ENCODE results near the gene HAUS7. TPM values are rescaled to one million over a fixed set of nuclear protein-coding genes. Genes with fewer than 3 reads are reported as not detected.

Gene HAUS7
- total RNA-seq, 3 donors from 2014 or later, result 77.1 to 90.3 (median 85.3) TPM

DNA sequence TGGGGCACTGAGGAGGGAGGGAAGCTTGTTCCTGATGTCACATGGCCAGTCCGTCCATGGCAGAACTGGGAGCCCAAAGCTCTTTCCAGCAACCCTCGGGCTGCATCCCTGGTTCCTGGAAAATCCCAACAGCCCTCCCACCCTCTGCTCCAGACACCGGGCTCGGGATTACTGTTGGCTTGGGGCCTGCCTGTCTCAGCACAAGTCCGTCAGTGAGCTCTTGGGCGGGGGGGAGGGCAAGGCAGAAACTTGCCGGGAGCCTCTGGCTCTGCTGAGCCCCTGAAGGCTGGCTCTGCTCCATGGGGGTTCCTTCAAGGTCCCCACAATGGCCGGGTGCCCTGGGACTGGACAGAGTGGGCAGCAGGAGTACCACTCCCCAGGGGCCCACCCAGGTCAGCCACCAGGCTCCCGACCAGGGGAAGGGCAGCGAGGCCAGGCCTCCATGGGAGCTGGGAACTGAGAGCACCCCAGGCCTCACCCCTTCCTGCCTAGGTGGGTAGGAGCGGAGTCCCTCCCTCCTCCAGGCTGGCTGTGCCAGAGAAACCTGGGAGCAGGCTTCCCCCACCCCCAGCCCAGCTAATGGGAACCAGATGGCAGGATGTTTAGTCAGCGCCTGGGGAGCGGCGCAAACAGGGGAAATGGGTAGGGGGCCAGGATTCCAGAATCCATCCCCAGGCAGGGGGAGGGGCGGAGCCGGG is 6.4 kb upstream of the HAUS7 start:
- Mint-ChIP-seq H3K27me3 (ENCODE audit: low read depth) (no peaks in the 10 kb centered on the region), H3K36me3 (ENCODE audit: insufficient read depth) (no peaks in the 10 kb centered on the region), H3K9me3 (no peaks in the 10 kb centered on the region), H3K4me3 (no peak overlapping the region), H3K4me1 (ENCODE audit: low read depth) (peaks cover 5% of the 10 kb centered on the region)
- ATAC-seq (no peak), DNase-seq (no peak)

DNA sequence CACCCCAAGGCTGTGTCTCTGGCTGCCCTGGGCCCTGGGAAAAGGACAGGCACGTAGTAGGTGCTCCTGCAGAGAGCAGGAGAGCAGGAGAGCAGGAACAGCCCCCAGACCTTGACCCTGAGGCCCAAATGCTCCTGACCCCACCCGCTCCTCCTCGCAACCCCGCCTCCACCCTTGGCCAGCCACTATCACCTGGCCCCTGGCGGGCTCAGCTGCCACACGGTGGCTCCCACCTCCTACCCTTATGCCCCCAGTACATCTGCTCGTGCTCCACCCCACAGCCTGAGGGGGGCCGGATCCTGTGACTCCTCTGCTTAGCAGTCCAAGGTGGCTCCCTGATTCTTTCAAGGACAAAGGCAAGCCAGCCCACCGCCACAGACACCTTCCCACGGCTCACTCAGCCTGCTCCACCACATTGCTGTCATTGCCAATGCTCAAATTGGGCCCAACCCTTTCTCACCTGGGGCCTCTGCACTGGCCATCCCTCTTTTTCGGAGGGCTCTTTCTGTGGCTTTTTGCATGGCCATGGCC is 5.4 kb upstream of the HAUS7 start:
- ATAC-seq (no peak), DNase-seq (no peak)
- no peaks in the 10 kb centered on the region for H3K27me3 Mint-ChIP-seq (ENCODE audit: low read depth)
- H3K9me3 Mint-ChIP-seq, result no peaks in the 10 kb centered on the region
- H3K36me3 Mint-ChIP-seq (ENCODE audit: insufficient read depth), result no peaks in the 10 kb centered on the region
- H3K4me1 Mint-ChIP-seq (ENCODE audit: low read depth), result peaks cover 5% of the 10 kb centered on the region
- H3K4me3 Mint-ChIP-seq, result no peak overlapping the region

DNA sequence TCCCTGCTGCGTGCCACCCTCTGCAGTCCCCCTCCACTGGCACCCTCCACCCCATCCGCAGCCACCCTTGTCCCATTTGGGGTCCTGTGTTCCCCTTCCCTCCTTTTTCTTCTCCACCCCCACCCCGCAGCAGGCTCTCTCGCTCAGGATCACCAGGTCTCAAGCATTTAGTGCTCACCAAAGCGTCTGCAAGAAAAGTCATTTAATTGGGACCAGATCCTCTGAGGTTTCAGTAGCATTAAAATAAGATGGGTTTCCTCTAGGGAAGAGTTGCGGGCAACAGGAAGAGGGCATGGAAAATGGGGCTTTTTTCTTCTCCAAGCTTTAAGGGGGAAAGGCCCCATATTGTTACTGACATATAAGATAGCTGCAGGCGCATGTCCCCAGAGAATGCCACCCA is 4.9 kb upstream of the HAUS7 start:
- H3K9me3 Mint-ChIP-seq, result no peaks in the 10 kb centered on the region
- no peaks in the 10 kb centered on the region for H3K36me3 Mint-ChIP-seq (ENCODE audit: insufficient read depth)
- DNase-seq, result no peak
- ATAC-seq, result no peak
- peaks cover 5% of the 10 kb centered on the region for H3K4me1 Mint-ChIP-seq (ENCODE audit: low read depth)
- H3K27me3 Mint-ChIP-seq (ENCODE audit: low read depth), result no peaks in the 10 kb centered on the region
- H3K4me3 Mint-ChIP-seq, result no peak overlapping the region

DNA sequence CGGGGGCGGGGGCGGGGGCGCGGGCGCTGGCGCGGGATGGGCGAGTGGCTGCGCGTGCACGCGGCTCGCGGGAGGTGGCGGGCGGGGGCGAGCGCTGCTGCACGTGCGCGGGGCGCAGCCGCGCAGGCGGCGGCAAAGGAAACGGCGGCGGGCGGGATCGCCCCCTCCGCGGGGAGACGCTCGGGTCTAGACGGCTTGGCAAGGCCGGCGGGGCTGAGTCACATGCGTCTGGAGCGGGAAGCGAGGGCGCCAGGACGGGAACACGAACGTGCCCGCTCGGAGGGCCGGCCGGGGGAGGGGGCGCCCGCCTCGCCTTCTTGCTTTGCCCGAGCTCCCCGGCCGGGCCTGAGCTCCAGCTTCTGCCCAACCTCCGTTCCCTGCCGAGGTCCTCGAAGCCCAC is 4.3 kb upstream of the HAUS7 start:
- Mint-ChIP-seq H3K9me3 (no peaks in the 10 kb centered on the region), H3K4me3 (no peak overlapping the region), H3K4me1 (ENCODE audit: low read depth) (peaks cover 5% of the 10 kb centered on the region), H3K27me3 (ENCODE audit: low read depth) (no peaks in the 10 kb centered on the region), H3K36me3 (ENCODE audit: insufficient read depth) (no peaks in the 10 kb centered on the region)
- ATAC-seq (no peak), DNase-seq (peak; percentile 61)

DNA sequence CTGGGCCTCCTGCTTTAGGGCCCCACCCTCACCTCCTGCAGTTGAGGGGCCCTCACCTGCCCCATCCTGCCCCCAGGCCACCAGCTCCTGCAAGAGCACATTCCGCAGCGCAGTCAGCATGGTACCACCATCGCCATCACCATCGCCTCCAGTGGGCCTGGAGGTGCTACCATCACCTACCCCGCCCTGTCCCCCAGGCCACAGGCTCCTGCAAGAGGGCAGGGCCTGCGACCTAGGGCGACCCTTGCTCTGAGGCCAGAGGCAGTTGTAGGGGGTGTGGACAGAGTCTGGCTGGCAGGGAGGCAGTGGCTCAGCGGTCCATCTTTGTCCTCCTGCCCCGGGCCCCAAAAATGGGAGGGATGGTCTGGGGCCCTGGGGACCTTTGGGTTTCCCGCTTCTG is 3.9 kb upstream of the HAUS7 start:
- H3K36me3 Mint-ChIP-seq (ENCODE audit: insufficient read depth), result no peaks in the 10 kb centered on the region
- no peaks in the 10 kb centered on the region for H3K27me3 Mint-ChIP-seq (ENCODE audit: low read depth)
- H3K4me3 Mint-ChIP-seq, result no peak overlapping the region
- DNase-seq, result no peak
- peaks cover 6% of the 10 kb centered on the region for H3K4me1 Mint-ChIP-seq (ENCODE audit: low read depth)
- ATAC-seq, result no peak
- no peaks in the 10 kb centered on the region for H3K9me3 Mint-ChIP-seq

GRCh38 chrX:153473126-153473525 is 2.8 kb upstream of the HAUS7 start:
- ATAC-seq, result no peak
- no peak overlapping the region for H3K4me3 Mint-ChIP-seq

DNA sequence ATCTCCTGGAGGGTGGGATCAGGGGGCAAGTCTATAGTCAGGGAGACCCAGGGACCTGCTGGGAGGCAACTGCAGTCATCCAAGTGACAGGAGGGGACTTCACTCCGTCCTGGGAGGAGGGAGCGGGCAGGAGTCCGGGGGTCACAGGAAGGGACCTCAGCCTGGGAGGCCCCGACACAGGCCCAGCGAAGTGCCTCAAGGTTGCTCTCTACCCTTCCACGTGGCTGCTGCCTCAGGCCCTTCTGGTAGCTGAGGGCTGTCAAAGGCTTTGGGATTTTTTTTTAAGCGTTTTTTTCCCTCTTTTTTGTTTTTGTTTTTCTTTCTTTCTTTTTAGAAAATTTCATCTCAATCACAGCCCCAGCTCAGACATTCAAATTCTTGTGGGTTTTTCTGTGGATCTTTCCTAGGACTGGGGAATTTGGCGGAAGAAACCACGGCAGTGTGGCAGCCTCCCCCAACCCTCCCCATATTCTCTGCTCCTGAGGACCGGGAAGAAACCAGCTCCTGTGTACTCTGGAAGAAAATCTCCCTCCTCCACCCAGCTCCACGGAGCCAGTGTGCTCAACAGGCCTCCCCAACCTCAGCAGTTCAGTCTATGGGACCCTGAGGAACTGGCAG is 1.4 kb upstream of the HAUS7 start:
- Mint-ChIP-seq H3K9me3 (no peaks in the 10 kb centered on the region), H3K4me3 (no peak overlapping the region), H3K36me3 (ENCODE audit: insufficient read depth) (peaks cover 4% of the 10 kb centered on the region), H3K4me1 (ENCODE audit: low read depth) (peaks cover 16% of the 10 kb centered on the region), H3K27me3 (ENCODE audit: low read depth) (no peaks in the 10 kb centered on the region)
- DNase-seq (no peak), ATAC-seq (no peak)

More at GRCh38 chrX:153473126-153473525, 2.8 kb upstream of the HAUS7 start:
- Mint-ChIP-seq H3K36me3 (ENCODE audit: insufficient read depth) (no peaks in the 10 kb centered on the region), H3K9me3 (no peaks in the 10 kb centered on the region), H3K4me1 (ENCODE audit: low read depth) (peaks cover 9% of the 10 kb centered on the region), H3K27me3 (ENCODE audit: low read depth) (no peaks in the 10 kb centered on the region)
- no peak for DNase-seq

DNA sequence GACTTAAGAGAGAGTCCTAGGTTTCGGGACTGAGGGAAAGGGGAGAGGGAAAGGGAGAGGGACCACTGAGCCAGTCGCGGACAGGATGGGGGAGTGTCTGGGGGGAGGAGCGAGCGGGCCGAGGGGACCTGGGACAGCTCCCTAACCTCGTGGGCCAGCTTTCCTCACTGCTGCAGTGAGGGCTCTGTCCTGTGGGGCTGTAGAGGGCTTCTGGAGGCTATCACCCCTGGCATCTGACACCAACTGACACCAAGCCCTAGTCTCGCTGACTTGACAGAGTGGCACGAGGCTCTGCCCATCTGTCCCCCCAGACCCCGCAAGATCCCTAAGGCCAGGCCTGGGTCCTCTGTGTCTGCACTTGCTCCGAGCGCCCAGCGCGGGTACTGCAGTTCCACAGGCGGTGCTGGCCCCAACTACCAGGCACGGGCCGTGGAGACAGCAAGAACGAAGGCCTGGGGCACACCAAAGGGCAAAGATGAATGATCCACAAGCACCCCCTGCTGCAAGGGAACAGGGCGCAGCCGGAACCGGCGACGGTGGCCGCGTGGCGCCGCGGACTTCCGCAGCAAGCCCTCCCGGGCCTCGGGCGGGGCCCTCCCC is 465 bp downstream of the HAUS7 start:
- Mint-ChIP-seq H3K4me1 (ENCODE audit: low read depth) (peaks cover 16% of the 10 kb centered on the region), H3K9me3 (no peaks in the 10 kb centered on the region), H3K36me3 (ENCODE audit: insufficient read depth) (peaks cover 4% of the 10 kb centered on the region), H3K4me3 (peak overlapping the region; percentile 85), H3K27me3 (ENCODE audit: low read depth) (no peaks in the 10 kb centered on the region)
- DNase-seq (no peak), ATAC-seq (peak; percentile 25 to 42)

GRCh38 chrX:153468008-153468580 is 2.3 kb downstream of the HAUS7 start:
- peak overlapping the region; percentile 16 for H3K4me3 Mint-ChIP-seq
- DNase-seq (no peak), ATAC-seq (no peak)
- H3K4me1 Mint-ChIP-seq (ENCODE audit: low read depth), result peaks cover 11% of the 10 kb centered on the region
- H3K9me3 Mint-ChIP-seq, result no peaks in the 10 kb centered on the region
- H3K27me3 Mint-ChIP-seq (ENCODE audit: low read depth), result no peaks in the 10 kb centered on the region
- peaks cover 4% of the 10 kb centered on the region for H3K36me3 Mint-ChIP-seq (ENCODE audit: insufficient read depth)

GRCh38 chrX:153465691-153466380 is 4.5 kb downstream of the HAUS7 start:
- DNase-seq (no peak), ATAC-seq (no peak)
- Mint-ChIP-seq H3K36me3 (ENCODE audit: insufficient read depth) (peaks cover 10% of the 10 kb centered on the region), H3K27me3 (ENCODE audit: low read depth) (no peaks in the 10 kb centered on the region), H3K4me1 (ENCODE audit: low read depth) (peaks cover 11% of the 10 kb centered on the region), H3K9me3 (no peaks in the 10 kb centered on the region), H3K4me3 (no peak overlapping the region)

DNA sequence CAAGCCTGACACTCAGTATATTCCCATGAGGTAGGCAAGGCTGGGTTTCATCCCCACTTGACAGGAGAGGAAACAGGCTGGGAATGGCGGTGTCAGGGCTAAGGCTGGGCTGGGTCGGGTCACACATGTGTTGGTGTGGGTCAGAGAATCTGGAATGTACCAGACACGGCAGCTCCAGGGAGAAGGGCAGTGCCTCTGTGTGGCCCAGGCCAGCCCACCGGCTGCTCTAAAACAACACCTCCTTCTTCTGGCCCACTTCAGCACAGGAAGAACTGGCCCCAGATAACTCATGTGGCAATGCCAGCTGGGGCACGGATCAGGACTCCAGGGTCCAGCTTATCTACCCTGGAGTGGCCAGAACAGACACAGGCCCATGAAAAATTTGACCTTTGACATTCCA is 6.3 kb downstream of the HAUS7 start:
- DNase-seq (no peak), ATAC-seq (no peak)
- peaks cover 13% of the 10 kb centered on the region for H3K36me3 Mint-ChIP-seq (ENCODE audit: insufficient read depth)
- peaks cover 10% of the 10 kb centered on the region for H3K4me1 Mint-ChIP-seq (ENCODE audit: low read depth)
- H3K9me3 Mint-ChIP-seq, result no peaks in the 10 kb centered on the region
- H3K4me3 Mint-ChIP-seq, result no peak overlapping the region
- no peaks in the 10 kb centered on the region for H3K27me3 Mint-ChIP-seq (ENCODE audit: low read depth)

DNA sequence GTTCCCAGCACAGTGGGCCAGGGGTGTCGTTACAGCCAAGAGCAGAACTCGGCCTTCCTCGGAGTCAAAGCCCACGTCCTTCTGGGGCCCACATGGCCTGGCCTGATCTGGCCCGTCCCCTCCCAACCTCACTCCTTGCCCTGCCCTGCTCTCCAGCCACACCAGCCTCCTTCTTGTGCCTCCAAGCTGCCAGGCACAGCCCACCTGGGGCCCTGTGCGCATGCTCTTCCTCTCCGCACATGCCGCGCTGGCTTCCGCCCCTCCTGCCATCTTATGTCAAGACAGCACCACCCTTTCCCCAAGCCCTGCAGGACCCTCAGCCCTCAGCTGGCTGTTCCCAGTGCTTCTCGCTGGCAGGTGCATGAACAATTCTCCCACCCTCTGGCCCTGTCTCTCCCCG is 6.8 kb downstream of the HAUS7 start:
- ATAC-seq (no peak), DNase-seq (no peak)
- H3K9me3 Mint-ChIP-seq, result no peaks in the 10 kb centered on the region
- H3K4me3 Mint-ChIP-seq, result no peak overlapping the region
- peaks cover 14% of the 10 kb centered on the region for H3K36me3 Mint-ChIP-seq (ENCODE audit: insufficient read depth)
- no peaks in the 10 kb centered on the region for H3K27me3 Mint-ChIP-seq (ENCODE audit: low read depth)
- H3K4me1 Mint-ChIP-seq (ENCODE audit: low read depth), result peaks cover 7% of the 10 kb centered on the region

DNA sequence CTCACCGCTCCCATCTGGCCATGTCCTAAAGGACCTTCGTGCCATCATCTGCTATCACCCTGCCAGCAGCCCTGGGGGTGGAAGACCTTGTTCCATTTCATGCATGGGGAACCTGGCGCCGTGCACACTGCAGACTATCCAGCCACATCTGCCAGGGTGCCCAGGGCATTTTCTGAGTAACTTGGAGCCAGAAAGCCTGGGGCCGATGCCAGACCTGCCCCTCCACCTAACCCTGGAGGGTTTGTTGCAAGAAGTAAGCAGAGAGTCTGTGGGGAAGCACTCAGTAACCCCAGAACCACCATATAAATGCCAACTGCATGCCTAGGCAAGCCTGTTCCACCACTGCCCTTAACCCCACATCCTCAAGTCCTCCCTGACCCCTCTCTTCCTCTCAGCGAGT is 7.3 kb downstream of the HAUS7 start:
- DNase-seq (no peak), ATAC-seq (no peak)
- Mint-ChIP-seq H3K27me3 (ENCODE audit: low read depth) (no peaks in the 10 kb centered on the region), H3K4me3 (no peak overlapping the region), H3K36me3 (ENCODE audit: insufficient read depth) (peaks cover 14% of the 10 kb centered on the region), H3K4me1 (ENCODE audit: low read depth) (peaks cover 7% of the 10 kb centered on the region), H3K9me3 (no peaks in the 10 kb centered on the region)

- Mint-ChIP-seq H3K4me3 (no peak overlapping the region), H3K27me3 (ENCODE audit: low read depth) (no peaks in the 10 kb centered on the region), H3K36me3 (ENCODE audit: insufficient read depth) (peaks cover 12% of the 10 kb centered on the region), H3K9me3 (no peaks in the 10 kb centered on the region), H3K4me1 (ENCODE audit: low read depth) (peaks cover 2% of the 10 kb centered on the region)
- ATAC-seq (no peak), DNase-seq (no peak)
These were observed 8.1 kb downstream of the HAUS7 start for GRCh38 chrX:153462291-153462690.
